ENCODE measurements around the gene PLEKHM1. TPM values are rescaled to one million over a fixed set of nuclear protein-coding genes. Genes with fewer than 3 reads are reported as not detected.
A peak's percentile ranks its signal among the peaks of the same experiment; 100 is the strongest.

PLEKHM1 gene
- total RNA-seq, 1 donor from 2014 or later = 66.9 TPM

GRCh38 chr17:45398800-45399199 lies 91.7 kb downstream of the PLEKHM1 start:
- DNase-seq (ENCODE audit: low spot score) = no peak

DNA sequence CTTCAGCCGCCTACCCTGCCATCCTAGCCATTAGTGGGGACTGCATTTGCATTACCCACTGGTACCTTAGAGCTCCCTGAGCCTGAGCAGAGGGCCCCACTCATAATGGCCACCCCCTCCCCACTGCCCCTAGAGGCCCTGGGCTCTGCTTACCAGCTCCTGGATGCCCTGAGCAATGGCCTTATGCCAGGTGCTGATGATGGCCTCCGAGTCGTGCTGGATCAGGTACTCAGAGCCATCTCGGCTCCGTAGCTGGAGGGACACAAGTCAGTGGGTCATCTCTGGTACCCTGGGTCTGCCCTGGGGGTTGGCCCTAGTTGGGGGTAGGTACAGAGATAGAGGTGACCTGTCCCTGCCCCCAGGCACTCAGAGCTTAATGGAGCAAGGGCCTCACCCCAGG lies 92.7 kb downstream of the PLEKHM1 start:
- DNase-seq (ENCODE audit: low spot score) = no peak

- no peak for DNase-seq (ENCODE audit: low spot score)
Measured at GRCh38 chr17:45396496-45397205, 93.9 kb downstream of the PLEKHM1 start.

DNA sequence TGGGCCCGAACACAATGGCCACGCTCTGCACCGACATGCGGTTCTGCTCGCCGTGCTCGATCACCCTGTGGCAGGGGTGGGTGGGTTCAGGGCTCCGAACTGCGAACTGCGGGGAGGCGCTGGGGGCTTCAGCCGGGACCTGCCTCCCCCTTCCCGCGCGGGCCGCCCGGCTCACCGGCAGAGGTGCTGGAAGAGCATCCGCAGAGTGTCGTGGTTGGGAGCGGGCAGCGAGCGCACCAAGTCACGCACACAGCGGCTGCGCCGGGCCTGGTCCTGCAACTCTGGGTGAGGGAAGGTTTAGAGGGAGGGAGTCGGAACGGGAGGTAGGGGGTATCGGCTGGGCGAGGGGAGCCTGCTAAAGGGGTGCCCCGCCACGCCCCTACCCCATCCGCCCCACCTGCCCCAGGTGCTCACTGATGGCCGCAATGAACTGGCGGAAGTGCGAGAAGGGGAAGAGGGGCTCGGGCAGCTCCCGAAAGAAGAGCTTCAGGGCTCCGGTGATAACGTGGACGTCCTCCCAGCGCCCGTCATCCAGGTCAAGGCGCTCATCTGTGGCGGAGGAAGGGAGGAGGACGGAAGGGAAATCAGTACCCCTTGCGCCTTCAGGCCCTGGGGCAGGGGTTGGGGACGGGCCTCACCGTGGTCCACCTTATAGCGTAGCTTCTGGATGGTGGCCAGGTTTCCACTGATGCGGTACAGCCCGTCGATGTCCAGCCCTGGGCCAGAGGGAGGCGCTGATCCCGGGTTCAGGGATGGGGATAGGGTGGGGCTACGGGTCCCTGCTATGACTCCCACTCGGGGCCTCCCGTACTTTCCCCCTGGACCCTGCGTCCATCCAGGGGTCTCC lies 94.7 kb downstream of the PLEKHM1 start:
- no peak for DNase-seq (ENCODE audit: low spot score)

- DNase-seq (ENCODE audit: low spot score) = peak; percentile 73
Measured at GRCh38 chr17:45394913-45395568, 95.5 kb downstream of the PLEKHM1 start.

DNA sequence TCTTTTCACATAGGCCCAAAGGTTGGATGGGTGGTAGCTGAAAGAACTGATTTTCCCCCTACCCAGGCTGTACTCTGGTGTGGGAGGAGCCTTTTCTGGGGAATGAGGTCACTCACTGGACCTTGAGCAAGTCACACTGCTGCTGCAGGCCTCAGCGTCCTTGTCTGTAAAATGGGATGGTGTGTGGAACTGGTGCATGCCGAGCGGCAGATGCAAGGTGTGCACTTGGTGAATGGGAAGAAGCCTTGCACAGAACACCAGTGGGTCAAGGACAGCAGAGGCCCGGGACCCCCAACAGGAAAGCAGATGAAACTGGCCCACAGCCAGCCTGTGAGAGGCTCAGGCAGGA lies 96.0 kb downstream of the PLEKHM1 start:
- no peak for DNase-seq (ENCODE audit: low spot score)

DNA sequence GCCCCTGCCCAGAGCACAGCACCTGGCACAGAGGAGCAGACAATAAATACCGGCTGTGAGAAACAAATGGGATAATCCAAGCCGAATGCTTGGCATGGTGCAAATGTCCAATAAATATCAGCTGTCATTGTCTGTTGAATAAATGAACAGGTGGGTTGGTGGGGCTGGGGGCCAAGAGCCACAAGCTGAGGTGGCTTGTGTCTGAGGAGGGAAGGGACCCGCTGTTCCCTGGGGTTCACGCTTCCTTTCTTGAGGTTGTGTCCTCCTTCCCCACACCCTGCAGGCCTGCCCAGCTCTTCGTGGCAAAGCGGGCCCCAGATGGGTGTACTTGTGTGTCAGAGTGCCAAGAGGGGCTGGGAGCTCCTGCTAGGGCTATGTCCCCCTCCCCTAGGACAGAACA lies 96.4 kb downstream of the PLEKHM1 start:
- DNase-seq (ENCODE audit: low spot score) = no peak

- DNase-seq (ENCODE audit: low spot score) = no peak
Measured at GRCh38 chr17:45393411-45393810, 97.1 kb downstream of the PLEKHM1 start.

- DNase-seq (ENCODE audit: low spot score) = no peak
Measured at GRCh38 chr17:45391918-45392317, 98.6 kb downstream of the PLEKHM1 start.

DNA sequence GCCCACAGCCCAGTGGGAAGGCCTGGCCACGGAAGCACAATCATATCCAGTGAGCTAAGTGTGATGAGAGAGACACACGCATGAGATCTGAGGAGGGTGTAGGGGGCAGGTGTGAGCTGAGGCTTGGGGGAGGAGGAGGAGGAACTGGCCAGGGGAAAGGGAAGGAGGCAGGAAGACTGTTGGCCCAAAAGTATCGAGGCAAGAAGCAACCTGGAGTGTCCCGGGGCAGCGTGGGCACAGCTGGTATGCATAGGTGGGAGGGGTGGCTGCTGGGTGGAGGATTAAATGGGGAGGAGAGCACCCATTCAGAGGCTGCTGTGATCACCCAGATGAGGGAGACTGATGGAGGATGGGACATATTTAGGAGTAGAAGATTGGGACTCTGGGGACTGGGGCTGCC lies 99.2 kb downstream of the PLEKHM1 start:
- no peak for DNase-seq (ENCODE audit: low spot score)

- no peak for DNase-seq (ENCODE audit: low spot score)
Measured at GRCh38 chr17:45389354-45389753, 101.2 kb downstream of the PLEKHM1 start.

- no peak for DNase-seq (ENCODE audit: low spot score)
Measured at GRCh38 chr17:45388604-45389325, 101.8 kb downstream of the PLEKHM1 start.

- DNase-seq (ENCODE audit: low spot score) = no peak
Measured at GRCh38 chr17:45387739-45388138, 102.8 kb downstream of the PLEKHM1 start.

GRCh38 chr17:45386178-45386577 lies 104.3 kb downstream of the PLEKHM1 start:
- DNase-seq (ENCODE audit: low spot score) = no peak

Other genes with a start within 250 kb of the PLEKHM1 start
- gene SPATA32, start 228.6 kb downstream of the PLEKHM1 start, total RNA-seq = not detected
- 18.7 TPM for gene MAP3K14, start 173.7 kb downstream of the PLEKHM1 start, total RNA-seq
- 100 TPM for gene ARHGAP27, start 57.9 kb downstream of the PLEKHM1 start, total RNA-seq